Sigmoid colon (tissue), 4 donors: ENCODE measurements around the gene KRTAP10-9.

Experiments used
- CTCF ChIP-seq, 4 experiments: fragments of 450-650 bp in 3 of 4; fragments of 200-600 bp in 1 of 4; IDR thresholded peaks; one replicate each; pipeline ENCODE4 v1.5.1; 2016 to 2019; ENCODE audit warnings: antibody characterized with exemption in 4 of 4, mild to moderate bottlenecking in 3 of 4, moderate library complexity in 2 of 4
- EP300 ChIP-seq, 4 donors: sonication (generic); formaldehyde crosslinking; IDR thresholded peaks; one replicate each; pipeline ENCODE4 v1.6.1; 2017; ENCODE audit warnings: antibody characterized with exemption in 4 of 4
- POLR2A ChIP-seq, 2 donors: fragments of 450-650 bp; IDR thresholded peaks; one replicate each; pipeline ENCODE4 v1.6.1; 2016; ENCODE audit warnings: antibody characterized with exemption in 2 of 2, mild to moderate bottlenecking in 2 of 2, moderate library complexity in 2 of 2
- POLR2AphosphoS5 ChIP-seq, 4 donors: sonication (generic); formaldehyde crosslinking; IDR thresholded peaks; one replicate each; pipeline ENCODE4 v1.6.1; 2017; ENCODE audit warnings: antibody characterized with exemption in 4 of 4

GRCh38 chr21:44625756-44626155 is 1.1 kb upstream of the KRTAP10-9 start:
- TF ChIP-seq POLR2AphosphoS5 (IDR thresholded peaks at IDR 0.05), result no peak
- TF ChIP-seq CTCF (IDR thresholded peaks at IDR 0.05), result no peak
- no peak for TF ChIP-seq EP300 (IDR thresholded peaks at IDR 0.05)
- no peak for TF ChIP-seq POLR2A (IDR thresholded peaks at IDR 0.05)
